ENCODE measurements around the gene SOBP.

Gene SOBP

DNA sequence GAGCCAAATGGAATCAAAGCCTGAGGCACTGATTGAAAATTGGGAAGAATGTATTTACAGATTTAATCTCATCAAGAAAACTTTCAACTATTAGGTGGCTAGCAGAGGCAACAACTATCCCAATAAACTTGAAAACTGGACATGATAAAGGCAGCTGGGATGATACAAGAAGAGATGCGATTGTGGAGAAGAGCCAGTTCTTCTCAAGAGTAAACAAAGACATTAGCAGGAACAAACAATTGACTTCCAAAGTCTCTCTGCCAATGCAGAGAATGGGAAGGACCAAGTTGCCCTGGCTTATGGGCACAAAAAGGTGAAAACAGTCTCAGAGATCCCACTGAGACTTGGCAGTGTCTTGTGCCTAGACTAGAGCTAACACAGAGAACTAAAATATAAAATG is 132.4 kb downstream of the SOBP start:
- DNase-seq = no peak

DNA sequence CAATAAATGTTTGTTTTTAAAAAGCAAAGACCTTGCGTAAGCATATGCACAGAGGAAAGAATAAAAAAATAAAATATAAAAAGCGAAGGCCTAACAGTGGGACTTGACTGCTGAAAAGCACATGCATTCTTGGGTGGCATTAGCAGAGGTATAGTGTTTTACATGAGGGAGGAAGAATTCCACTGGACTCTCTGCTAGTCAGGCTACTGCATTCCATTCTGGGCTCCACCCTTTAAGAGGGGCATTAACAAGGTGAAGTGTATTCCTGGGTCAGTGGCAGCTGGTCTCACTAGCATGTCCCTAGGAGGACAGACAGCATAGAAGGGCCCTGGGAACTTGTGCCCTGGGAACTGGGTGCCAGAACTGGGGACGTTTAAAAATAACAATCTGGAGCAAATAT is 134.1 kb downstream of the SOBP start:
- no peak for DNase-seq

DNA sequence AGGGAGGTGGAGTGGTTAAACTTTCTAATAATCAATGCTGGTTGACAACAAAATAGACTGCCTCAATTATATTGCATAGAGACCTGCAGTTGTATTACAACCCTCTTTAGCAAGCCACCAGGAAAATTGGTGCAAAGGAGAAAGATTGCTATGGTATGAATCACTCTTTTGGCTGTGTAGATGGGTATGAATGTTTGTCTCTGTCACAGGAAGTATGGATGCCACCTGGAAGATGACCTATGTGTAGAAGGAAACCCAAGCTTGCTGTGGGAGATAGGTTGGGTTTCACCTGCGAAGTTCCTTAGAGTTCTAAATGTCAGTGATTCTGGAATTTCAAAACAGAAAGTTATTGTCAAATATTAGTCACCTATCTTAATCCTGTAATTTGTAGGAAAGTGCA is 134.6 kb downstream of the SOBP start:
- DNase-seq = no peak

DNA sequence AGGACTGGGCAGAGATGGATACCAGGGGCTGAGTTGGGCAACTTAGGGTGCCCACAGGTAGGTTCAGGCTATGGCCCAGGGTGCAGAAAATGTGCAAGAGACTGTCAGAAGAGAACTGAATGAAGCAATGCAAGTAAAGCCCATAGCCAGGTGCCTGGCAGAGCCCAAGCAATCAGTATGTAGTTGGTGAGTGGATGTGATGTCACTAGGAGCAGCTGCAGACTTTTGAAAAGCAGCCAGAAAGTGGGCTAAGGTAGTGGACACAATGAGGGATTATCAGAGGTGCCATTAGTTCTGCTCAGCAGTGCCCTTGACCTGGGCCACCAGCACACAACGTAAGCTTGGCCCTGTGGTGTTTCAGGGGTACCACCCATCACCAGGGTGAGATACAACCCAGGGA is 135.3 kb downstream of the SOBP start:
- no peak for DNase-seq

DNA sequence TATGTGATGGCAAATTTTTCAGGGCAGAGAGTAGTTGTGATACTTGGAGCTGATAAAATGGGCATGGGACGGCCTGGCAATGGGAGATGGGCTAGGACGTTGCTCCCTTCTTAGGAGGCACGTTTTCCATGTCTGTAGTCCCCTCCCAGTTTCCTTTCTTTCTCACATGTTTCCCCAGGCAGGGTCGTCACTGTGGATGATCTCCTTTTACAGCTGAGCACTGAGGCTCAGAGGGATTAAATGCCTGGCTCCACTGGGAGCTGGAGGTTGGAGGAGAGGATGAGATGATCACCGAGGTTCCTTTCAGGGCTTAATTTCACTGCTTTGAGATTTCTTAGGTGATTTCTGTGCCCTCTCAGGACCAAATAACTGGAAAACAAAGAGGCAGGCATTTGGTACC is 136.7 kb downstream of the SOBP start:
- DNase-seq = no peak

DNA sequence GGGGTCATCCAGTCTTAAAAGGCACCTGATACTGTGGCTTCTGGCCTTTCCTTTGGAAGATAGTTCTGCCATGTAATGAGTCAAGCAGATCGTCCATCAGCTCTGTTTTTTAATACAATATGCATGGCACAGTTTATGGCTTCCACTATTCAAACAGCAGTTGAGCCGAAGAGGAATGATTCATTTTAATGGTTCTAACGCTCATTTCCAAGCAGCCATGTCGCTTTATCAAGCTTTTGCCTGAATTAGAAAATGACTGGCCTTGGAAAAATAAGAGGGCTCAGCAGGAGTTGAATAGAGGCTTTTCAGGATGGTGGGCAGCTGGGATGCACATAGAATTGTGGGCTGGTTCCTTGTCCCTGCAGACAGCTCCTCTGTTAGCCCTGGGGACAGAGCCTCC is 138.1 kb downstream of the SOBP start:
- no peak for DNase-seq

DNA sequence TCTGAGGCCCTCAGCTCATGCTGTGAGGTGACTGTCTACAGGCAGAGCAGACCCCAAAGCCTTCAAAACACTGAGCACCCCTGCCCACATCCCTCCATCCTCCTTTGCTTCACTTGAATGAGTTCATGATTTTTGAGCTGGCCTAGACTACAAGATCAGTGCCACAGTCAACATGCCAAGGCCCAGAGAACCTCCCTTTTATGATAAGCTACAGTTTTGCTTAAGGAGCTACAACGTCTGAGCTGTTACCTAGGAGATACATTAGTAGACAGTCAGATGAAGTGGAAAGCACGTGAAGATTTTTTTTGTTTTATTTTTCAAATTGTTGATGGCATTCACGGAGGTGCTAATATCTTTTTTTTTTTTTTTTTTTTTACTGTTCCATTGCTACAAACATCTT is 139.0 kb downstream of the SOBP start:
- DNase-seq = no peak

DNA sequence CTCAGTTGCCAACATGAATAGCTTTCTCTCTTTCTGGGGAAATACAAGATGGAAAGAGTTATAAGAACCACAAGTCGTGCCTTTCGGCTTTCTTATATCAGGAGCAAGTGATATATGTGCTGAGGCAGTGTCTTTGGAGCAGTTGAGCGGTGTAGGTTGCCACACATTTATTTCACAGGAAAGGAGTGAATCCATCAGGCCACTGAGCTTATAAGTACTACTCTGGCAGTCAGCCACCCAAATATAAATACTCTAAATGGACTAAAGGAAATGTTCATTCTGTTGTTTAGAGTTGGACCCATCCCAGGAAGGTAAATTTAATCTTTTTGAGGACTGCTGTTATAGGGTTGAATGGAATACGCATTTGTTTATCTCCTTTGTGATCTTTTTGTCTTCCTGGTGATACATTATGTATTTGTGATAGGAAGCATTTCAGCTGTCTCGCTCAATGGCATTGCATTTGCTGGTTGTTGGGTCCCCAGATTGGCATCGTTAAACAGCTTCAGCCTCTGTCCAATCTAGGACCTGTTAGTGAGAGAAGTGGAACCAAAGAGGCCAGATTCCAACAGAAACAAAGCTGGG is 139.7 kb downstream of the SOBP start:
- no peak for DNase-seq

DNA sequence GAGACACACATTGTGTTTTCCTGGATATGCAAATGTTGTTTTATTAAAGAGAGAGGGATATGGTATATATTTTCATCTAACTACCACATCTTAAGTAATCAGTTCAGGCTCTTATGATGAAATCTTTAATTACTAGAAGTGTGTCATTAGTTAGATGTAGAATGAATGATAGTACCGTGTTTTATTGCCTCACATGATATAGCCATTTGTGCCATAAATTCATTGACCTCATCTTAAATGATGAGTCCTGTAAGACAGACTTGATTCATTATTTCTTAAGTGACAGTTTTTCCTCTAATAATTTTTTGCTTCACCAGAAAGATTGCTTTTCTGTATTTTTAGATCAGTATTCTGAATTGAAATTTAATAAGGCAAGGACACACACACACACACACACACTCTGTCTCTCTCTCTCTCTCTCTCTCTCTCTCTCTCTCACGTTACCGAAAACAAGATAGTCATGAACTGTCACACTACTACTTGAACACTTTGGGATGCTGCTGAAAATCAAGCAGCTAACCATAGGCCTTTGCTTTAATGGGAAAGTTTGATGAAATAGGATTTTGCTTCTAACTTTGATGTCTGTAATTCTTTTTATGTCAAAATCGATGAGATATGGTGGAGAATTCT is 140.5 kb downstream of the SOBP start:
- no peak for DNase-seq

DNA sequence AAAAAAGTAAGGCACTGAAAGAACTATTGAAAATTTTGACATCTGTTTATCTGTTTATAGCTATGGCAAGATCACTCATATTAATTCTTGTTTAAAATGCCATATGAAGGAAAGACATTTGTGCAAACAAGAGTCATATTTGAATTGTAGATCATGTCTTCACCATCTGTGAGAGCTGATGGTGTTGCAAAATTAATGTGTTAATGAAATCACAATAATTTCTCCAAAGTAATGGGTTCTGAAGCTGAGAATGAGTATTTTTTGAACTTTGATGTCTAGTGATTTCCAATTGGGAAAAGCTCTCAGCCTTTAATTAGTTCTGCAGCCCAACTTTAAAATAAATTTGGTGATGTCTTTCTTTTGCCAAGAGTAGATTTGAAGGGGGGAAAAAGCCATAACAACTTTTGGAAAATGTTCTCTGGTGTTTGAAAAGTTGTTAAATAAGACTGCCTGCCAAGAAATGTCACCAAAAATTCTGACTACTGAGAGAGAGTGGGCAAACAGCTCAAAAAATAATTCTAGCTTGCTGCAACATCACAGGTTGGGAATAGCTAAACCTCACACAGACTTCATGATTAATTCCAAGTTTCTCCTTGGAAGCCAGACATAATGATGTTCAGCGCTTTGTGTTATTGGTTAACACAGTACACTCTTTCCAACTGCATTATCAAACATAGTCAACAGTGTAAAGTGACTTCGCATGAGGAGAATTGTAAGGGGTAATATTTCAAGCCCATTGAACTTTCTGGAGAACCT is 142.6 kb downstream of the SOBP start:
- no peak for DNase-seq

DNA sequence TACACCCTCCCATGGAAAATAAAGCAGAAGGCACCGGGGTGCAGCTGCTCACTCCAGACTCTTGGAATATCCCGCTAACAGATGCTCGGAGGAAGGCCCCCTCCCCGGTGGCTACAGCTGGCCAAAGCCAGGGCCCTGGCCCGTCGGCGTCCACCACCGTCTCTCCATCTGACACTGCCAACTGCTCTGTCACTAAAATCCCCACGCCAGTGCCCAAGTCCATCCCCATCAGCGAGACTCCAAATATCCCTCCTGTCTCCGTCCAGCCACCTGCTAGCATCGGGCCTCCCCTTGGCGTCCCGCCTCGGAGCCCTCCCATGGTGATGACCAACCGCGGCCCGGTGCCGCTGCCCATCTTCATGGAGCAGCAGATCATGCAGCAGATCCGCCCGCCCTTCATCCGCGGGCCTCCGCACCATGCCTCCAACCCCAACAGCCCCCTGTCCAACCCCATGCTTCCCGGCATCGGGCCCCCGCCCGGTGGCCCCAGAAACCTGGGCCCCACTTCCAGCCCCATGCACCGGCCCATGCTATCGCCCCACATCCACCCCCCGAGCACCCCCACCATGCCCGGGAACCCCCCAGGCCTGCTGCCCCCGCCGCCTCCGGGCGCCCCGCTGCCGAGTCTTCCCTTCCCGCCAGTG is 143.9 kb downstream of the SOBP start:
- no peak for DNase-seq

DNA sequence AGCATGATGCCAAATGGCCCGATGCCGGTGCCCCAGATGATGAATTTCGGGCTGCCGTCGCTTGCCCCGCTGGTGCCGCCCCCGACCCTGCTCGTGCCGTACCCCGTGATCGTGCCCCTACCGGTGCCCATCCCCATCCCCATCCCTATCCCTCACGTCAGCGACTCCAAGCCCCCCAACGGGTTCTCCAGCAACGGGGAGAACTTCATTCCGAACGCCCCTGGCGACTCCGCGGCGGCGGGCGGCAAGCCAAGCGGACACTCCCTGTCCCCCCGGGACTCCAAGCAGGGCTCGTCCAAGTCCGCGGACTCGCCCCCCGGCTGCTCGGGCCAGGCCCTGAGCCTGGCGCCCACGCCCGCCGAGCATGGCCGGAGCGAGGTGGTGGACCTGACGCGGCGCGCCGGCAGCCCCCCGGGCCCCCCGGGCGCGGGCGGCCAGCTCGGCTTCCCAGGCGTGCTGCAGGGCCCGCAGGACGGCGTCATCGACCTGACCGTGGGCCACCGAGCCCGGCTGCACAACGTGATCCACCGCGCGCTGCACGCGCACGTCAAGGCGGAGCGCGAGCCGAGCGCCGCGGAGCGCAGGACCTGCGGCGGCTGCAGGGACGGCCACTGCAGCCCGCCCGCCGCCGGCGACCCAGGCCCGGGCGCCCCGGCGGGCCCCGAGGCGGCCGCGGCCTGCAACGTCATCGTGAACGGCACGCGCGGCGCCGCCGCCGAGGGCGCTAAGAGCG is 144.6 kb downstream of the SOBP start:
- DNase-seq = no peak

DNA sequence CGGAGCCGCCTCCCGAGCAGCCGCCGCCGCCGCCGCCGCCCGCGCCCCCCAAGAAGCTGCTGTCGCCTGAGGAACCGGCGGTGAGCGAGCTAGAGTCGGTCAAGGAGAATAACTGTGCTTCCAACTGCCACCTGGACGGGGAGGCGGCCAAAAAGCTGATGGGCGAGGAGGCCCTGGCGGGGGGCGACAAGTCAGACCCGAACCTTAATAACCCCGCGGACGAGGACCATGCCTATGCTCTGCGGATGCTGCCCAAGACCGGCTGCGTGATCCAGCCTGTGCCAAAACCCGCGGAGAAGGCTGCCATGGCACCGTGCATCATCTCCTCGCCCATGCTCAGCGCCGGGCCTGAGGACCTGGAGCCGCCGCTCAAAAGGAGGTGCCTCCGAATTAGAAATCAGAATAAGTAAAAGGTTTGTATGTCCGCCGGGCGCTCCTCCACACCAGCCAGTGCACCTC is 145.2 kb downstream of the SOBP start:
- DNase-seq = no peak

DNA sequence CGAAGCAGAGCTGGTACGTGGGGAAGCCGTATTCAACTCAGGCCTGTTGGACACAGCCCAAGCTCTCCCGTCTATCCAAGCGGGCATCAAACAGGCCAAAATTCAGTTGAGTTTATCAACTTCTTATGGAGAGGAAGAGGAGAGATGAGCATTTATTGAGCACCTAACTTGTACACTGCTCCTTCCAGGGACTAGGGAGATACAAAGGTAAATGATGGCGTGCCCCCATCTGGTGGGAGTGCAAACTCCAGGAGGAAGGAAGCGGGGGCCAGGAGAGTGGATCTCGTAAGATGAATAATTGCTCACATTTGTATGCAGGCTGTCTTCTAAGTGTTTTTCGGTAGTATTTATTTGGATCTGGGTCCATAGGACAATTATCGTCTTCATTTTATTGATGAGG is 146.6 kb downstream of the SOBP start:
- DNase-seq = no peak

DNA sequence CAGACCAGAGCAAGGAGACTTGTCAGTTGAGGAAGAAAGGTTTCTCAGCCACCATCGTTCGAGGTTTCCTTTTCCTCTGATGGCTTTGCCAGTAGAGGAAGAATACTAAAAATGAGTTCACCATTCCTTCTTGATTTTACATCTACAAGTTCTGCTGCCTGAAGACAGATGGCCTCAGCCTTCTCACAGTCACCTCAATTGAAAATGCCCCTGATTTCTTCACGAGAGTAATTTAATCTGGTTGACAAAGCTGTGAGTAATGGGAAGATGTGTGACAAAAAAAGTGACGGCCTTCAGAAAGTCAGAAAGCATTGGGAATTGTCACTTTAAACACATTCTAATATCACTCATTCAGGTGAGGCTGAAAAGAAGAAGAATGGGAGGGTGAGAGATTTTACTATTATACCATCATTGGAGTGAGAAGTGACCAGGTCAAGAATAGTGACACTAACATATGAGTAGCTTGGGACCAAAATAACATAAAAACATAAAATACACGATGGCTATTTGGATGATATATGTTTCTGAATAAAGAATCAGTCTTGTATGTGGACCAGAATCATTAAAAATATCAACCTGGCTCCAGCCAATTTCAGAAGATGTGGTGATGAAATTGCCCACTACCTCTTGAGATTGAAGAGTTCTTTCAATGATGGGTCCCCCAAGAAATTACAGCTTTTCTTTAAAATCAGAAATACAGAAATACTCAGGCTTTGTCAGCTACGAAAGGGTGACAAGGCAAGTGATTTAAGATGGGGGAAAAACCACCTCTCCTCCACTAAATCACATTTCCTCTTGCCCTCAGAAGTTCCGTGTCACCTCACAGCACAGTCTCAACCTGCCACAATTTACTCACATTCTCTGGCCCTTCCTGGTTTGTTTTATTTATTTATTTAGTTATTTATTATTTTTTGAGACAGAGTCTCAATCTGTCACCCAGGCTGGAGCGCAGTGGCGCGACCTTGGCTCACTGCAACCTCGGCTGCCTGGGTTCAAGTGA is 147.7 kb downstream of the SOBP start:
- DNase-seq = no peak

DNA sequence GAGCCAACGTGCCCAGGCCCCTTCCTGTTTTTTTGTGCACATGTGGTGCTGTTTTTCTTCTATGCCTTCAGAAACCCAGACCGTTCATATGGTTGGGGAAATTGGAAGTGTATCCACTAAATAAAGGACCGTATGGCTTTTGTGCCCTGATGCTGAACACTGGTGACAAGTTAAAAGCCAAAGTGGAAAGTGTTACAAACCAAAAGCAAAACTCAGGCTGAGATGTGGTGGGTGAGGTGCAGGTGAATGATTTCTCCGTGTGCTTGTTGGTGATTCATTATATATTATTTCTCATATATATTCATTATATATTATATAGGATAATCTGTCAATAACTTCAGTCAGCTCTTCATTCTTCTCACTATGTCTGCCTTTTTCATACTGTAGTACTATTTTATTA is 148.6 kb downstream of the SOBP start:
- DNase-seq = no peak

DNA sequence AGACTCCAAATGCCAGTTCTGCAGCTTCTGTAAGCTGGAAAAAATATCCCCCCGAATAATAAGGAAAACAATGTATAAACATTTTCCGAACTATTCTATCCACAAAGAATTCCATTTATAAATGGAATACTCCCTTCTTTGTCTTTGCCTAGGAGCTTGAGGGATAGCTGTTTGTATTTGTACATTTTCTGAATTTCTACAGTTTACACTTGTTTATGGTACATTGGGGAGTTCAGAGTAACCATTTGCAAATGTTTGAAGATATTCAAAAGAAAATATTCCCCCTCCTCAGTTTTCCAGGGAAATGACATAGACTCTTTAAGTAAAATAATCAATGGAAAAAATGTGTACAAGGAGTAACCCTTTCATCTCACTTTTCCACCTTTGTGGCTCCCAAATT is 149.6 kb downstream of the SOBP start:
- no peak for DNase-seq

DNA sequence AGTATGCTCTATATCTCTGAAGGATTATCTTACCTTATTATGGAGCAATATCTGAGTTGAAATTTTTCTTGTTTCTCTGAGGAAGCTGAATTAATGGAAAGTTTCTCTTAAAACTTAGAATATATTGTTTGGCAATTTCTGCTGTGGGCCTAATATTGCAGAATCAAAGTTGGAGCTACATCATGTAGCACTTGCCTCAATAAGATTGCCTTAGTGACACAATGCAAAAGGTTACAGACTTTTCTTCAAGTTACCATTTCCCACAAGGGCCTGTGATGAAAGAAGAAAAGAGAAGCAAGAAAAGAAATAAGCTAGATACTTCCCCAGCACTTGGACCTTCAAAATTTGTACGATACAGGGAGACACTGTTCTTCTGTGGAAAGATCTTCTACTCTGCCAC is 151.2 kb downstream of the SOBP start:
- DNase-seq = no peak

DNA sequence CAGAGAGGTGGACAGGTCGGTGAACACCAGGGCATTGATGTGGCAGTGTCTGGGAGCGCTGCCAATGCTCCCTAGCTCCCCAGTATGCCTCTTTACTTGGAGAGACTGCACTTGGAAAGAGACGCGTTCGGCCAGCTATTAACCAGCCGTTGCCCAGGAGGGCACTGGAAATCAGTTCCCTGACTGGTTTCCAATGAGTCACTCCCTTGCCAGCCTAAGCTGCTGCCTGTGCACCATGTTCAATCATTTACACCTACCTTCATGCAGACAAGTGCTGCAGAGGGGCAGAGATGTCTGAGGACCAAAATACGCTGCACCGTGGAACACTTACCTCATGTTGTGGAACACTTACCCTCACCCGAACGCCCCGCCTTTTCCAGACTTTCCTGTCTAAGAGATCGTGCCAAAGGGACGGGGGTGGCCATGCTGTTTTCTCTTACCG is 151.6 kb downstream of the SOBP start:
- no peak for DNase-seq

DNA sequence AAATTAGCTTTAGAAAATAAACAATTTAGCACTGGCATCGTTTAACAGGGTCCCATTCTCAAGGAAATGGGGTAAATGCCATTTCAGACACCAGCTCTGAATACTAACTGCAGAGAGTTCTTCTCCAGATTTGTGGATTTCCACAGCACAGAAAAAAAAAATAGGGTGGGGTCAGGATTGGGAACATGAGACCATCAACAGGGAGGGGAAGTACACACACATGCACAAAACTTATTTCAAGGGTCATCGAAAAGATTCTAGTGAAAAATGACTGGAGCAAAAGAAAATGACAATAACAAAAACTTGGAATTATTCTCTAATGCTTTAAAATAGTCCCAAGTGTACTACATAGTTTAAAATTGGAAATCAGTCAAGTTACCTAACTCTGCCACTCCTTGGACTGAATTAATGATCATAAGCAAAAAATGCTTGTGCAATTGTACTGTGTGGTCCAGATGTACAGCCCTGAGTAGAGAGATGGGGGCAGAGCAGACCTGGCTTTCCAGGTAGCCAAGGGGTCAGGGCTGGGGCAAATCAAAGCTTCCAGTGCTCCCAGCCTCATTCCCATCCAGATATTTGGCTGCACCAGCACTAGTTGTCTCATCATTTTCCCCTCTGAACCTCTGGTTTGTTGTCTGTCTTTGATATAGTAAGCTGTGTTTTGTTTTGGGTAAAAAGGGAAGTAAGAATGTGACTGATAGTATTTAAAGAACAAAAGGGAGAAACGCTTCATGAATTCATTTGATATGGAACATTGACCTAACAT is 152.4 kb downstream of the SOBP start:
- DNase-seq = no peak

DNA sequence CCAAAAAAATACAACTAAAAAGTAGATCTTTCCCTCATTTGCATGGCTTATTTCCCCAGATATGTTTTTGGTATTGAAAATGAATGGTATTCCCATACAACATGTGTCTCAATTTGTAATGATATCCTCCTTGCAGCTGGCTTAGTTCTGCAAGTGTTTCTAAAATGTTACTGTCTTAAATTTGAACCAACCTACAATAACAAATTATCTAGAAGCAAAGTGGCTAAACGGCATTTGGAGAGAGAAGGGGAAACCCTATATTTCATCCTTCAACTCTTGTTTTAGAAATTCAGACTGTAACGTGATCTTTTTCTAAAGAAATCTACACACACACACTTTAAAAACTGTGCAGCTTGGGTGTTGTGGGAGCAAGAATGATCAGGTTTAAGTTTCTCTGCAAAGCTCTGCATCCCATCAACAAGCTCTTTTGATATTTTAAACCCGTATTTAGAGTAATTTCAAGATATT is 153.0 kb downstream of the SOBP start:
- no peak for DNase-seq
